SK-N-SH treated with all-trans-retinoic acid at 6 μM for 48 hours (cell line): Measurements from ENCODE around the gene PCK1.

Source experiments
- ARNTL ChIP-seq: fragments of 450-650 bp; formaldehyde crosslinking; IDR thresholded peaks from 2 replicates; pipeline ENCODE4 v1.5.0; 2020; ENCODE audit warnings: low read depth, mild to moderate bottlenecking, moderate library complexity, borderline replicate concordance
- CSDC2 ChIP-seq: fragments of 250-450 bp; sonication (Bioruptor Pico); IDR thresholded peaks from 2 replicates; pipeline ENCODE4 v1.5.0; 2020; ENCODE audit warnings: mild to moderate bottlenecking, moderate library complexity
- CSRNP3 ChIP-seq: fragments of 250-450 bp; sonication (Bioruptor Pico); IDR thresholded peaks from 2 replicates; pipeline ENCODE4 v1.5.1; 2021; ENCODE audit warnings: mild to moderate bottlenecking, moderate library complexity
- GLIS3 ChIP-seq: fragments of 250-450 bp; sonication (Bioruptor Pico); IDR thresholded peaks from 2 replicates; pipeline ENCODE4 v1.5.0; 2020; ENCODE audit warnings: mild to moderate bottlenecking, moderate library complexity
- ISL1 ChIP-seq: fragments of 250-450 bp; sonication (Bioruptor Pico); IDR thresholded peaks from 2 replicates; pipeline ENCODE4 v2.1.2; 2022; ENCODE audit warnings: mild to moderate bottlenecking, moderate library complexity
- PATZ1 ChIP-seq: fragments of 250-450 bp; sonication (Bioruptor Pico); IDR thresholded peaks from 2 replicates; pipeline ENCODE4 v1.8.0; 2020; ENCODE audit warnings: mild to moderate bottlenecking, moderate library complexity, borderline replicate concordance
- POU6F1 ChIP-seq: fragments of 250-450 bp; sonication (Bioruptor Pico); IDR thresholded peaks from 2 replicates; pipeline ENCODE4 v1.8.0; 2021; ENCODE audit warnings: low read depth, mild to moderate bottlenecking, moderate library complexity, borderline replicate concordance
- PPARA ChIP-seq: fragments of 250-450 bp; sonication (Bioruptor Pico); IDR thresholded peaks from 2 replicates; pipeline ENCODE4 v1.5.0; 2020; ENCODE audit warnings: mild to moderate bottlenecking, borderline replicate concordance
- SNAI2 ChIP-seq: fragments of 250-450 bp; sonication (Bioruptor Pico); IDR thresholded peaks from 2 replicates; pipeline ENCODE4 v1.5.0; 2020; ENCODE audit warnings: mild to moderate bottlenecking, moderate library complexity
- TCF4 ChIP-seq: fragments of 250-450 bp; sonication (Bioruptor Pico); IDR thresholded peaks from 2 replicates; pipeline ENCODE4 v1.8.0; 2021; ENCODE audit warnings: mild to moderate bottlenecking, moderate library complexity, borderline replicate concordance
- TOX ChIP-seq: fragments of 250-450 bp; sonication (Bioruptor Pico); IDR thresholded peaks from 2 replicates; pipeline ENCODE4 v1.8.0; 2021; ENCODE audit warnings: mild to moderate bottlenecking, moderate library complexity, borderline replicate concordance
- TSHZ2 ChIP-seq: fragments of 250-450 bp; sonication (Bioruptor Pico); IDR thresholded peaks from 2 replicates; pipeline ENCODE4 v1.5.0; 2020; ENCODE audit warnings: mild to moderate bottlenecking, moderate library complexity
- ZNF8 ChIP-seq: fragments of 450-650 bp; formaldehyde crosslinking; IDR thresholded peaks from 2 replicates; pipeline ENCODE4 v1.5.0; 2020; ENCODE audit warnings: mild to moderate bottlenecking, moderate library complexity

GRCh38 chr20:57567471-57568079 is 6.7 kb downstream of the PCK1 start:
- TF ChIP-seq TCF4 (CRISPR knock-in tag) (no peak), ZNF8 (no peak), CSRNP3 (no peak), PATZ1 (CRISPR knock-in tag) (no peak), GLIS3 (CRISPR knock-in tag) (no peak), POU6F1 (no peak), TOX (CRISPR knock-in tag) (no peak), TSHZ2 (no peak), ARNTL (CRISPR knock-in tag) (no peak), CSDC2 (CRISPR knock-in tag) (no peak), ISL1 (CRISPR knock-in tag) (no peak), PPARA (CRISPR knock-in tag) (no peak), SNAI2 (no peak)
